ENCODE measurements around the gene KCNQ1.

KCNQ1 gene

DNA sequence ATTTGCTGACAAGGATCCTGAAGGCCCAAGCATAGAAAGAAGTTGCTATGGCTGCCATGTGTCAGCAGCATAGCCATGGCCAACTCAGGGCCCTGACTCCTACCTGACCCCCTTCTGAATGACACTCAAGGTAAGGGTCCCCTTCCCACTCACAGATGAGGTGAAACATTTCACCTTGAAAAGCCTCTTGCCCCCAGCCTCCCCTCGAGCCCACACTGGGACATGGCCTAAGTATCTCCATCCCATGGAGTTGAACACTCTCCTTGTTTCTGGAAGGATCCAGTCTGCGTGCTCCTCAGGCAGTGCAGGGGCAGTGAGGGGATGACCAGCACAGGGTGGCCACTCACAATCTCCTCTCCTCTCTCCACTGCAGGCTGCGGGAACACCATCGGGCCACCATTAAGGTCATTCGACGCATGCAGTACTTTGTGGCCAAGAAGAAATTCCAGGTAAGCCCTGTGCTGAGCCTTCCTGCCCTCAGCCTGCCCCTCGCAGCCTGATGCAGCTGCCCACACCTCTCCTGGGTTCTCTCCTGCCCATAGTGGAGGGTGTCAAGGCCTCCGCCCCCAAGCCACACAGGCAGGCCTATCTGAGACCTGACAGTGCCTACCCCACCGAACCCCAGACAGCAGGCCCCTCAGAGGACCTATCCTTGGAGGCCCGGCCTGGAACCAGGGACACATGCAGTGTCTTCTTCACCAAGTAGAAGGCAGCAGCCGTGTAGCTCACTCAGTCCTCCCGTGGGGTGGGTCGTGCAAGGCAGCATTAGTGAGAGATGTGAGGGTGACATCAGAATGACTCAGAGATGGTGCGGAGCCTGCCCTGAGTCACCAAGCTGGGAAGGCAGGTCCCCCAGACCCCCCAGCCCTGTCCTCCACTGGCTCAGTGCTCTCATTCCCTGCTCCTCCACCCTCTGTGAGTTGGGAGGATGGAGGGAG lies 323.9 kb downstream of the KCNQ1 start:
- TF ChIP-seq, protein P1, sequence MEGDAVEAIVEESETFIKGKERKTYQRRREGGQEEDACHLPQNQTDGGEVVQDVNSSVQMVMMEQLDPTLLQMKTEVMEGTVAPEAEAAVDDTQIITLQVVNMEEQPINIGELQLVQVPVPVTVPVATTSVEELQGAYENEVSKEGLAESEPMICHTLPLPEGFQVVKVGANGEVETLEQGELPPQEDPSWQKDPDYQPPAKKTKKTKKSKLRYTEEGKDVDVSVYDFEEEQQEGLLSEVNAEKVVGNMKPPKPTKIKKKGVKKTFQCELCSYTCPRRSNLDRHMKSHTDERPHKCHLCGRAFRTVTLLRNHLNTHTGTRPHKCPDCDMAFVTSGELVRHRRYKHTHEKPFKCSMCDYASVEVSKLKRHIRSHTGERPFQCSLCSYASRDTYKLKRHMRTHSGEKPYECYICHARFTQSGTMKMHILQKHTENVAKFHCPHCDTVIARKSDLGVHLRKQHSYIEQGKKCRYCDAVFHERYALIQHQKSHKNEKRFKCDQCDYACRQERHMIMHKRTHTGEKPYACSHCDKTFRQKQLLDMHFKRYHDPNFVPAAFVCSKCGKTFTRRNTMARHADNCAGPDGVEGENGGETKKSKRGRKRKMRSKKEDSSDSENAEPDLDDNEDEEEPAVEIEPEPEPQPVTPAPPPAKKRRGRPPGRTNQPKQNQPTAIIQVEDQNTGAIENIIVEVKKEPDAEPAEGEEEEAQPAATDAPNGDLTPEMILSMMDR (IDR thresholded peaks at IDR 0.05): no peak

DNA sequence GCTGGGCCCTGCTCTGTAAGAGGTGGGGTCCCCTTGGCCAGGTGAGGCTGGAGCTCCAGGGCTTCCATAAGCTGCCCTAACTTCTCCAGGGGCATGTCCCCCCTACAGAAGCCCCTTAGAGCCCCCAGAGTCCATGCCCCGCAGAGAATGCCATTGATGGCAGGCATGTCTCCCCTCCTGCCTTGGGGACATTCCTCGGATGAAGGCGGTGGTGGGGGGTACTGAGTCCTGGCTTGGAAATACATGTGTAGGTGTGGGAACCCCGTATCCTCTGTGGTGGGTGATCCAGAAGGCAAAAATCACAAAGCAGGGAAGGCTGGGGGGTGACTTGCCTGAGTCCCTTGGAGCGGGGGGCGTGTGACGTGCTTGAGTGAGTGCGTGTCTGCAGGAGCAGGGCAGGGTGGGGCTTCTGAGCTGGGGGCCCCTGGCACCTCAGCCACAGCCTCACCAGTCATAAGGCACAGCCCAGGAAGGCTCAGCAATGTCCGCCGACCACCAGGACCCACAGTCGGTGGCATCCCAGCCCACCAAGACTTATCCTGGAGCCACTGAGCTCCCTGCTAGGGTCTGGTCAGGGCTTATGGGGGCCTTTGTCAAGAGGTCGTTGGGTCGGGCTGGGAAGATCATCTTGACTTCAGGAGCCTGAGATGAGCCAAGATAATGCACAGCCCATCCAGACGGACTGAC lies 324.7 kb downstream of the KCNQ1 start:
- TF ChIP-seq, protein P1 (IDR thresholded peaks at IDR 0.05): no peak

DNA sequence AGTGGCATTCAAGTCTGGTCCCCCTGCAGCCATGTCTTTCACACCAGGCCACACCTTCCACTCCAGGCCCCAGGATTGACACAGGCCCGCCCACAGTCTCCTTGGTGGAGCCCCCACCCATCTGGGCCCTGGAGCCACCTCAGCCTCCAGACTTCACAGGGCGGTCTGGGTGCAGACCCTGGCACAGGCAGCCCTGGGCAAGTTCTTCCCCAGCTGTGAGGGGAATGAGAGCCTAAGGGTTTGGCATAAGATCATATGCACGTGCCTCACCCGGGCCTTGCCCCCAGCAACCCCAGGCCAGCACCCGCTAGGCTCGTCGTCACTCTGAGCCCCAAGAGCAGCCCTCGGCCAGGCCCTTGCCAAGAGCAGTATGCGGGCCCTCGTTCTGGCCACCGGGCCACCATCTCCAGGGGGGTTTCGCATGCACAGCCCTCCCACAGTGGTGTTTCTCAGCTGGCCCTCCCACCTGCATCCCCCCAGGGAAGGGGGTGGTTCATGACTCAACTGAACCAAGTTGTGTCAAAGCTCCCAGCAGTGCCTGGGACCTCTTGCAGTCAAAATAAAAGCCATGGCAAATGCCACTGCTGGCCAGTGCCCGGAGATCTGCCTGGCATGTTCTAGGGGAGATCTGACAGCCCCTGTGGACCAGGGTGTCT lies 325.4 kb downstream of the KCNQ1 start:
- TF ChIP-seq, protein P1 (IDR thresholded peaks at IDR 0.05): no peak

DNA sequence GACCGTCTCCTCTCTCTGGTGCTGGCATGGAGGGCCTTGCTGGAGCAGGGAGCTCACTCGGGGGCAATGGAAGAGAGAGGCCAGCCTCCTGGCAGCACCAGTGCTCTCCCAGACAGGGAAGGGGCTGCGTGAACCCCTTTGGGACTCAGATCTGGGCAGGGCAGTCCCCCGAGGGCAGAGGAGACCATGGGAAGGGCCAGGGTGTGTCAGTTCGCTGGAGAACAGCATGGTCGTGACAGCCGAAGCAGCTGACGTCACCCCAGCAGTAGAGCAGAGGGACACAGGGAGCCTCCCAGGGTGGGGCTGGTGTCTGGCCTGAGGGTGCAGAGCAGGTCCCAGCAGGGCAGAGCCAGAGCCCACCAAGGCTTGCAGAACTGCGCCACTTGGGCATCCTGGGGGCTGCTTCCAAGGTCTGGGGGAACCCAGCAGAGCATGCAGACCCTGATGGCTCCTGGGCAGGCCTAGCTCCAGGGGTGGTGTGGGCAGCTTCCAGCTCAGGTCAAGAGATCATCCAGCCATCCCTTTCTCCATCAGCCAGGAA lies 326.0 kb downstream of the KCNQ1 start:
- TF ChIP-seq, protein P1 (IDR thresholded peaks at IDR 0.05): no peak

DNA sequence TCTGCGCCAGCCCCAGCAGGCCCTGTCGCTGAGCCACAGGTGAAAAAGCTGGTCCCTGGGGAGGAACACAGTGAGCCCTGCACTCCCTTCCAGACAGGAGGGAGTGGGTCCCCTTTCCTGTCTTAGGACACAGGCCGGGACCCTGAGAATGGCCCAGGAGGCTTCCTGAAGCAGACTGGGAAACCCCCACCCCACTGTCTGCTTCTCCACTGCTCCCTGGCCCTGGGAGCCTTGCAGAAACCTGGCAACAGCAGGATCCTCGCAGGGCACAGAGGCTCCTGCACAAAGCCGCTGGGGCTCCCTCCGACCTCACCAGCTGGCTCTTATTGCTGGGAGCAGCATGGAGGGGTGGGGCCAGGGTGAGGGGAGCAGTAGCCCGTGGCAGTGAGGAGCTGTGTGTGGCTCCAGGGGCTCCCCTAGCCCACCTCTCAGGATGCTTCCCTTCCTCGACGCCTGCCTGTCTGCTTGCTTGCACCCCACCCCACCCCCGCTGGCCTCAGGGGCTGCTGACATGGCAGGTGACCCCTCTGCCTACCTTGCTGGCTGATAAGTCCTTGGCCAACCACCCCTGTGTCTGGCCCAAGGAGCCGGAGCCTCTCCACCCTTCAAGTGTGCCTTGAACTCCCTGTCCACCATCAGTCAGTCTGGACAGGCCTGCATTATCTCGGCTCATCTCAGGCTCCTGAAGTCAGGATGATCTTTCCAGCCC lies 327.1 kb downstream of the KCNQ1 start:
- TF ChIP-seq, protein P1 (IDR thresholded peaks at IDR 0.05): no peak

DNA sequence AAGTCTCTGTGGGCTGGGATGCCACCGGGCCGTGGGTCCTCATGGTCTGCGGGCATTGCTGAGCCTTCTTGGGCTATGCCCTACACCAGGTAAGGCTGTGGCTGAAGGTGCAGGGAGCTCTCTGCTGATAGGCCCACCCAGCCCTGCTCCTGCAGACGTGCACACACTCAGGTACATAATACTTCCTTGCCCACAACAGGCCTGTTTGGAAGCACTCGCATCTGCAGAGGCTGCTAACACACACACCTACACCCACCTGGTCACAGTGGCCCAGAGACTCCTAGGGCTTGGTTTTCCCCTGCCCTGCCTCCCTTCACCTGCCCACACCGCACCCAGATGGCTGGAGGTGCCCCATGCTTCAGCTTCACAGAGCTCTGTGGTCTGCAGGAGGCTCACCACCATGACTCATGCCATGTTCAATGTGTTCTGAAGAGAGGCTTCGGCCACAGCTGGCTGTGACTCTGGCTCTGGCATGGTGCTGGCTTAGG lies 327.8 kb downstream of the KCNQ1 start:
- TF ChIP-seq, protein P1 (IDR thresholded peaks at IDR 0.05): no peak
